Measurements from ENCODE around the gene INPP5F. TPM values are rescaled to one million over a fixed set of nuclear protein-coding genes. Genes with fewer than 3 reads are reported as not detected.

Gene INPP5F
- total RNA-seq, 1 experiment from 2014 or later = 26.4 TPM

GRCh38 chr10:119677904-119678755, 47.7 kb upstream of the INPP5F start:
- no peaks in the 10 kb centered on the region for H3K36me3 ChIP-seq (ENCODE audit: control insufficient read depth, insufficient read depth, low read length)
- intact Hi-C loops (cut with micrococcal nuclease; ENCODE audit: unreplicated experiment) = no loop called here
- Mint-ChIP-seq H3K4me1 (ENCODE audit: low read depth, unreplicated experiment) (no peaks in the 10 kb centered on the region), H3K36me3 (ENCODE audit: insufficient read depth, unreplicated experiment) (peaks cover 29% of the 10 kb centered on the region), H3K4me3 (ENCODE audit: unreplicated experiment) (no peak overlapping the region), H3K9me3 (ENCODE audit: unreplicated experiment) (no peaks in the 10 kb centered on the region), H3K27ac (ENCODE audit: unreplicated experiment) (no peak overlapping the region), H3K27me3 (ENCODE audit: insufficient read depth, unreplicated experiment) (no peaks in the 10 kb centered on the region)
- no peaks in the 10 kb centered on the region for H3K4me1 ChIP-seq
- POLR2A ChIA-PET = no interaction called here
- CTCF ChIA-PET = no interaction called here
- no peak for DNase-seq
- H3K27me3 ChIP-seq (replicated peaks; ENCODE audit: control insufficient read depth, insufficient read depth, low read length) = no peaks in the 10 kb centered on the region
- no TSS peak for BruUV-seq (replicated peaks)
- TF ChIP-seq CTCF (IDR thresholded peaks at IDR 0.05; ENCODE audit: insufficient read depth in 1 of 2, low read depth in 1 of 2, low read length in 1 of 2, severe bottlenecking in 1 of 2, unreplicated experiment in 1 of 2) = no peak
- H3K4me3 ChIP-seq (ENCODE audit: low read depth, low read length) = no peak overlapping the region
- H3K9me3 ChIP-seq = no peaks in the 10 kb centered on the region

- H3K9me3 Mint-ChIP-seq (ENCODE audit: unreplicated experiment) = no peaks in the 10 kb centered on the region
- BruUV-seq (replicated peaks) = no TSS peak
- no peaks in the 10 kb centered on the region for H3K27me3 ChIP-seq (replicated peaks; ENCODE audit: control insufficient read depth, insufficient read depth, low read length)
- intact Hi-C loops (cut with micrococcal nuclease; ENCODE audit: unreplicated experiment) = no loop called here
- no peak for TF ChIP-seq CTCF (IDR thresholded peaks at IDR 0.05; ENCODE audit: insufficient read depth in 1 of 2, low read depth in 1 of 2, low read length in 1 of 2, severe bottlenecking in 1 of 2, unreplicated experiment in 1 of 2)
- no peak overlapping the region for H3K4me3 ChIP-seq (ENCODE audit: low read depth, low read length)
- peaks cover 16% of the 10 kb centered on the region for H3K36me3 Mint-ChIP-seq (ENCODE audit: insufficient read depth, unreplicated experiment)
- no peak overlapping the region for H3K27ac Mint-ChIP-seq (ENCODE audit: unreplicated experiment)
- H3K27me3 Mint-ChIP-seq (ENCODE audit: insufficient read depth, unreplicated experiment) = no peaks in the 10 kb centered on the region
- ChIA-PET POLR2A (no interaction called here), CTCF (no interaction called here)
- DNase-seq = no peak
- H3K4me3 Mint-ChIP-seq (ENCODE audit: unreplicated experiment) = no peak overlapping the region
- H3K4me1 ChIP-seq = no peaks in the 10 kb centered on the region
- no peaks in the 10 kb centered on the region for H3K9me3 ChIP-seq
- H3K36me3 ChIP-seq (ENCODE audit: control insufficient read depth, insufficient read depth, low read length) = no peaks in the 10 kb centered on the region
- no peaks in the 10 kb centered on the region for H3K4me1 Mint-ChIP-seq (ENCODE audit: low read depth, unreplicated experiment)
These were observed 46.4 kb upstream of the INPP5F start for GRCh38 chr10:119679480-119679829.

GRCh38 chr10:119680050-119680449, 45.8 kb upstream of the INPP5F start:
- Histone ChIP-seq H3K9me3 (no peaks in the 10 kb centered on the region), H3K27me3 (replicated peaks; ENCODE audit: control insufficient read depth, insufficient read depth, low read length) (no peaks in the 10 kb centered on the region), H3K36me3 (ENCODE audit: control insufficient read depth, insufficient read depth, low read length) (no peaks in the 10 kb centered on the region), H3K4me3 (ENCODE audit: low read depth, low read length) (no peak overlapping the region), H3K4me1 (no peaks in the 10 kb centered on the region)
- ChIA-PET POLR2A (no interaction called here), CTCF (no interaction called here)
- Mint-ChIP-seq H3K36me3 (ENCODE audit: insufficient read depth, unreplicated experiment) (peaks cover 16% of the 10 kb centered on the region), H3K4me3 (ENCODE audit: unreplicated experiment) (no peak overlapping the region), H3K27ac (ENCODE audit: unreplicated experiment) (no peak overlapping the region), H3K9me3 (ENCODE audit: unreplicated experiment) (no peaks in the 10 kb centered on the region), H3K27me3 (ENCODE audit: insufficient read depth, unreplicated experiment) (no peaks in the 10 kb centered on the region), H3K4me1 (ENCODE audit: low read depth, unreplicated experiment) (no peaks in the 10 kb centered on the region)
- intact Hi-C loops (cut with micrococcal nuclease; ENCODE audit: unreplicated experiment) = loop anchor here (10.0 kb wide), 1 partner anchor 215 kb away; the partner anchor contains the start of gene SEC23IP
- no TSS peak for BruUV-seq (replicated peaks)
- DNase-seq = no peak
- TF ChIP-seq CTCF (IDR thresholded peaks at IDR 0.05; ENCODE audit: insufficient read depth in 1 of 2, low read depth in 1 of 2, low read length in 1 of 2, severe bottlenecking in 1 of 2, unreplicated experiment in 1 of 2) = no peak
